ENCODE results near the gene TIPARP.
A peak's percentile ranks its signal among the peaks of the same experiment; 100 is the strongest.

TIPARP gene

GRCh38 chr3:156674046-156674910, at the start of gene TIPARP:
Gene TIPARP (plus strand): TSS chr3:156674590. CDS start chr3:156677698, 3,108 bp downstream.
- peak; percentile 100 for DNase-seq (ENCODE audit: low read depth, low spot score)

- DNase-seq (ENCODE audit: low read depth, low spot score): no peak
These were observed 48.3 kb upstream of the TIPARP start for GRCh38 chr3:156626104-156626503.

- DNase-seq (ENCODE audit: low read depth, low spot score): no peak
These were observed 46.3 kb upstream of the TIPARP start for GRCh38 chr3:156627946-156628569.

- DNase-seq (ENCODE audit: low read depth, low spot score): no peak
These were observed 45.4 kb upstream of the TIPARP start for GRCh38 chr3:156628836-156629618.

- peak; percentile 65 for DNase-seq (ENCODE audit: low read depth, low spot score)
These were observed 44.2 kb upstream of the TIPARP start for GRCh38 chr3:156630081-156630772.

DNA sequence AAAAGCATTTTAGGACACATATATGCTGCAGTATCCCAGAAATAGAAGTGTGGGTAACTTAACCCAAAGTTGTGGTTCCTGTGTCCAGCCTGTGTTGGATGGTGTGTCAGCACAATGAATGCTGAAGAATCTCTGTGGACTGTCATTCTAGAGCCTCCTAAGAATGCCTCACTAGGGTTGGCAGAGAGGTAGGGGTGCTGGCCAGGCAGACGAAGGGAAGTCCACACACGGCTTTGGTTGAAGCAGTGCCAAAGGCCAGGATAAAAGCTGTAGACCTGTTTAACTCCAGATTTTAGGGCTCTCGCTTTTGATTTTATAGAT, 43.7 kb upstream of the TIPARP start:
- no peak for DNase-seq (ENCODE audit: low read depth, low spot score)

DNA sequence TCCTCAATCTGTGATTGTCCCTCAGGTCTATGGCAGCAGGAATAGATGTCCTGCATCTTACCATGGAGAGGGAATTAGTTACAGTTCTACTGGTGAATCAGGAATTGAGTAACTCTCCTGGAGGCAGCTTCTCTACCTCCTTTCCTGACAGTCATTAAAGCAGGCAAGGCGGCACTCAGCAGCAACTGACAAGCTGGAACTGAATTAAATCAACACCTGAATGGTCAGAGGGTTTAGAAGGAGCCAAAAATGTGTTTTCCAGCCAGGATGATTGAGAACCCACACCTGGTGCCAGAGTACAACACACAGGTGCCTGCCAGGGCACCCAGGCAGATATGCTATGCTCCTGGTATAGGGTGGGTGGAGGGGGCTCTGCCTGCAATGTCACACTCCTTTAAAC, 43.1 kb upstream of the TIPARP start:
- no peak for DNase-seq (ENCODE audit: low read depth, low spot score)

DNA sequence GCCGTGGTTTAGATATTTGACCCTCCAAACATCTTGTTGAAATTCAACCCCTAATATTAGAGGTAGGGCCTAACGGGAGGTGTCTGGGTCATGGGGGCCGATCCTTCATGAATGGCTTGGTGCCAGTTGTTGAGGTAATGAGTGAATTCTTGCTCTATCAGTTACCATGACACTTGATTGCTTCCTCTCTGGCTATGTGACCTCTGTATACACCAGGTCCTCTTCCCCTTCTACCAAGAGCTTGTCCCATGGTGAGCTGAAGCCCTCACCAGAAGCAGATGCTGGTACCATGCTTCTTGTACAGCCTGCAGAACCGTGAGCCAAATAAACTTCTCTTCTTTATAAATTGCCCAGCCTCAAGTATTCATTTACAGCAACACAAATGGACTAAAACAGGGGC, 41.8 kb upstream of the TIPARP start:
- no peak for DNase-seq (ENCODE audit: low read depth, low spot score)

GRCh38 chr3:156633335-156633734, 41.1 kb upstream of the TIPARP start:
- peak; percentile 88 for DNase-seq (ENCODE audit: low read depth, low spot score)

DNA sequence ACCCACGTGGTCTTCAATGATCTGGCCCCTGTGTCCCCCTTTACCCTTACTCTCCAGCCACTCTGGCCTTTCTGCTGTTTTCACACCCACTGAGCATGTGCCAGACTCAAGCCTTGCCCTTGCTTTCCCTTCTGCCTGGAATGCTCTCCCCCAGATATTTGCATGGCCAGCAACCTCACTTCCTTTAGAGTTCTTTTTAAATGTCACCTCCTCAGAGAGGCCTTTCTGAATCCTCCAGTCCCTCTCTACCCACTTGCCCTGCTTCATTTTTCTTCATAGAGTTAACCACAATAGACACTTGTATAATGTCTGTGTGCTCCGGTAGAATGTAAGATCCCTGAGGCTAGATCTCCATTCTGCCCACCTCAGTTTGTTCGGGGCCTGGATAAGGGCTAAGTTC, 39.4 kb upstream of the TIPARP start:
- no peak for DNase-seq (ENCODE audit: low read depth, low spot score)

DNA sequence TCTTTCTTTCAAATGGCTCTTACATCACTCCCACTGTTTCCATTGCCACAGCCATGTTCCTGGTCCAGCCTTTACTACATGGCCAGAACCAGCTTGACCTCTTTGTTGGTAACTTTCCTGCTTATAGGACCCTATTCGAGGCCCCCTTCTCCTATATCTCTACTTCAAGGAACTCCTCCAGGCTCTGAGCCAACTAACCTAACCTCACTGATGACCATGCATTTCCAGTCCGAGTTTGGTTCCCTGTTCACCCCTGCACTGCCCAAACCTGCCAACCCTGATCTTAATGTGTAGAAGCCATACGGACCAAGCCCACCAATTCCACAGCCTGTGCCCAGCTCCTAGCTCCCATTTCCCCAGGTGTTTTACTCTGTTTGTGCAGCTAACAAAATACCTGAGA, 38.4 kb upstream of the TIPARP start:
- DNase-seq (ENCODE audit: low read depth, low spot score): no peak

- no peak for DNase-seq (ENCODE audit: low read depth, low spot score)
These were observed 36.8 kb upstream of the TIPARP start for GRCh38 chr3:156637480-156638022.

DNA sequence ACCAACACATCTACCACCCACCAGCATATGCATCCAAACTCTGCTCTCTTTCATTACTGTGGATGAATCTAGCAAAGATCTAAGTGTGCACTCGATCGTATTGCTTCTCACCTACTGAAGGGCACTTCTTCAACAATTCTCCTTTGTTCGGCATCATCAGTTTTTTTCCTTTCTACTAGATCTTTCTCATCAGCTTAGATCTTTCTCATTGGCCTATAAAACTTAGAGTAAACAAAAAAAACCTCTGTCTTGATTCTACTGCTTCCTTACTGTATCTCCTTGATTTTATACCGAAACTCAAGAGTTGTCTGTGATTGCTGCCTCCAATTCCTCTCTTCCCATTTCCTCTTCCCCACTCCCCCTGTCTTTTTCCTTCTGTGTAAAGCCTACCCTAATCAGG, 36.1 kb upstream of the TIPARP start:
- no peak for DNase-seq (ENCODE audit: low read depth, low spot score)

- DNase-seq (ENCODE audit: low read depth, low spot score): no peak
These were observed 34.9 kb upstream of the TIPARP start for GRCh38 chr3:156639414-156640023.

- DNase-seq (ENCODE audit: low read depth, low spot score): no peak
These were observed 32.8 kb upstream of the TIPARP start for GRCh38 chr3:156641618-156641975.

- peak; percentile 16 for DNase-seq (ENCODE audit: low read depth, low spot score)
These were observed 31.4 kb upstream of the TIPARP start for GRCh38 chr3:156642750-156643728.

DNA sequence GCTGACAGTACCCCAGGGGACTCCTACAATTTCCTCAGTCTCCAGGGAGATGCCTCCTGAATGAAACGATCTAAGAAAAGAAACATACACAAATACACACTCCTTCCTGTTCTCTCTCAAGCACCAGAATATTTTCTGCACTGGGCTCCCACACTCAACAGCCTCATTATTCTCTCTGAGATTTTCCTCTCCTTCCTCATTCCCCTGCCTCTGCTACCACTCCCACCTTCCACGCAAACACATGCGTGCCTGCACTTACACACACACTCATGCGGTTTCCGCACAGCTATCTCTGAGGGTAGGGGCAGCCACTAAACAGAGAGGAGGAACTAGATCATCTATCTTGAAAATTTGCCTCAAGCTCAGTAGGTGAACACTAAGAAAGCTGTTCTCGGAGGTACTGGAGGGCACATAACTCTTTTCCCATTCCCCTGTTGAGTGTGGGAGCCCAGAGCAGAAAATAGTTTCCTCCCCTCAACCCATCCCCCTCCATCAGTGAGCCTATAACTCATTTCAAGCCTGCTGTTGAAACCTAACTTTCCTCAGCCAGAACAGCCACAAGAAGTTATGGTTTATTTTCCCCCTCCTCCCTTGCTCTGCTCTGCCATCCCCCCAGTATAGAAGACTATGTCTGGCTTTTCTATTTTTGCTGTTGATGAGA, 30.5 kb upstream of the TIPARP start:
- no peak for DNase-seq (ENCODE audit: low read depth, low spot score)

DNA sequence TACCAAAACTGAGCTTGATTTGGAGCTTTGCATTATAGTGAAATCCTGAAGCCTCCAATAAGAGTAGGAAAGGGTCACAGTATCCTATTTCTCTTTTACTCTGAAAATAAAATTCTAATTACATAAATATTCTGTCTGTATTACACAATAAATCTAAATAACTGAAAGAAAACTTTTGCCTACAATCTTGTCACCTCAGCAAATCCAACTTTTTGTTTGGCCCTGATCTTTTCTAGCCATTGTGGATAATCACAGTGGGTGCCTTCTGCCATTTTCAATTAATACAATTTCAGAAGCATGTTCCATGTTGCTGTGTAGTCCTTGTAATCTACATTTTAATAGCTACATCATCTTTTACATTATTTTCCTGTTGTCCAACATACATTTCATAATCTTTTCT, 29.4 kb upstream of the TIPARP start:
- DNase-seq (ENCODE audit: low read depth, low spot score): no peak

- no peak for DNase-seq (ENCODE audit: low read depth, low spot score)
These were observed 27.4 kb upstream of the TIPARP start for GRCh38 chr3:156646958-156647357.

GRCh38 chr3:156648086-156648485, 26.3 kb upstream of the TIPARP start:
- peak; percentile 36 for DNase-seq (ENCODE audit: low read depth, low spot score)

Data from astrocyte of the hippocampus (primary cell).